Hematopoietic multipotent progenitor cell treated with erythropoietin and hydrocortisone succinate and interleukin-3 and kit ligand, for 8 days (in vitro differentiated cells): ENCODE measurements around the gene TSPAN7.

Experiments used
- DNase-seq: peaks from one replicate; pipeline ENCODE4 v3.0.0-alpha.2; 2015

Gene TSPAN7

DNA sequence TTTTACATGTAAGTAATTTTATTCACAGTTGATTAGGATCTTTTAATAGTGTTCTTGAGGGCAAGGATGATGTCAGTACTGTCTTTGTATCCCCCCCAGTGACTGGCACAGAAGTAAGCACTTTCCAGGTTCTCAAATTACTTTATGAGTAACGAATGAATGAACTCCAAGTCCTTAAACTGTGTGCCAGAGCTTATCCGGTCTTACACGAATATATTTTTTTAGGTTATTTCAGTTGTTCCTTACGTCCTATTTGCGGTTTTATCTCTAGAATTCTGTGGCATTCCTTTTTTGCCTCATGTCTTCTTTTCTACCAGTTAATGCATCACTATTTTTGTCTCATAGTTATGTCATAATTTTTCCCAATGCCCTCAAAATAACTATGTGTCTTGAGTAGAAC, 133.1 kb downstream of the TSPAN7 start:
- no peak for DNase-seq

DNA sequence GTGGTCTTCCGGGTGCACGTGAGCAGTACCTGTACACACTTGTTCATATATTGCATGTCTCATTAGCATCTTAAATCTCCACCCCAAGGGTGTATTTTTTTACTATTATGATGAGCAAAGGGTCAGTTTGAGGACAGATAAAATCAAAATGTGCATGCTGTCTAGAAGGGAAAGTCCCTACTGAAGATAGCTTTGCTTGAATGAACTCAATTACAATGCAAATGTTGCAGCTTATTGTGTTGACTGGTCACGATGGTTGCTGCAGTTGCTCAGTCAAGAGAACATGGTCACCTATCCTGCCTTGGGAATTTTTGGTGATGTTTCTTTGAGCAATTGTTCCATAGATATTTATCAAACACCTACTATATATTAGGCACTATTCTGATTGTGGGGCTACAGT, 136.1 kb downstream of the TSPAN7 start:
- DNase-seq, result no peak

DNA sequence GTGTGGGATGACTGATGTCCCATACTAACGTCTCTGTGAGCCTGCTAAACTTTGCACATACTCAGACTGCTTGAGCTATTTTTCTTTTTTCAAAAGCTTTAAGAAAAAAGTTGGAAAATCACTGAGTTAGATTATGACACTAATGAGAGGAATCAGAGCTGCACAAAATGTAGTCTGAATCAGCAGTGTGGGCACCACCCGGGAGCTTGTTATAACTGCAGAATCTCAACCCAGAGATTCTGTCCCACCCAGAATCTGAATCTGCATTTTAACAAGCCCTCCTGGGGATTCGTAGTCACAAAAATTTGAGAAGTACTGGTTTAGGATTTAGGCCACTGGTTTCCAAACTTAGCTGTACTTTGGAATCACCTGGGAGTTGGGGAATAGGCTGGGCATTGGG, 137.8 kb downstream of the TSPAN7 start:
- no peak for DNase-seq

DNA sequence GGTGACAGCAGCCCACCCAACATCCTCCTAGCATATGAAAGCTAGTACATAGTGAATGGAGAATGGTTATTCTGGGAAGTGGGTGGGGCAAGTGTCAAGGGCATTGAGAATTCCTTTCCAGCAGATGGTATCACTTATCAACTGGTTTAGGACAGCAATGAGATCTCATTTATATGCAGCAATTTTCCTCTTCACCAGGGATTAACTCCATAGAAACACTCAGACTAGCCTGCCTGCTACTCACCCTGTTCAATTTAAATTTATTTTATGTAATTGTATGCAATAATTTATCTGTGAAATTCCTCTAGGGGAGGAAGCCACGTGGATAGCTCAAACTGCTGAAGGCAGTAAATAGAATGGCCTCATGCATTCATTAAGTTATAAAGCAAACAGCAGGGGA, 138.4 kb downstream of the TSPAN7 start:
- no peak for DNase-seq

DNA sequence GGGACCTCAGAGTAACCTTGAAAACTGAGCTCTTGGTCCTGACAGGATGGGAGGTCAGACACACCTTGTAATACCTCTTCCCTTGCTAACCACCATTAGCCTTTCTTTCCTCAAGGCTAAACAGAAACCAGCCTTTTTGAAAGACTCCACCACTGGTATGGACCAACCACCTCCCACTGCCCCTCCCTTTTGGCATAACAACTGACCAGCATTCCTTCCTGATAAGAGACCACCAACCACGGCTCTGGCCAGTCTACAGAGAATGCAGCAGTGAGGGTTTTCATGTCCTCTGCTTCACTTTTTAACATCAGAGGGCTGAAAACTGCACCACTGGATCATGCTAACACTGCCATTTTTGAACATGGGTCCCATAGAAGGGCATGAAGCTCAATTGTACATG, 139.7 kb downstream of the TSPAN7 start:
- DNase-seq, result peak; percentile 3

DNA sequence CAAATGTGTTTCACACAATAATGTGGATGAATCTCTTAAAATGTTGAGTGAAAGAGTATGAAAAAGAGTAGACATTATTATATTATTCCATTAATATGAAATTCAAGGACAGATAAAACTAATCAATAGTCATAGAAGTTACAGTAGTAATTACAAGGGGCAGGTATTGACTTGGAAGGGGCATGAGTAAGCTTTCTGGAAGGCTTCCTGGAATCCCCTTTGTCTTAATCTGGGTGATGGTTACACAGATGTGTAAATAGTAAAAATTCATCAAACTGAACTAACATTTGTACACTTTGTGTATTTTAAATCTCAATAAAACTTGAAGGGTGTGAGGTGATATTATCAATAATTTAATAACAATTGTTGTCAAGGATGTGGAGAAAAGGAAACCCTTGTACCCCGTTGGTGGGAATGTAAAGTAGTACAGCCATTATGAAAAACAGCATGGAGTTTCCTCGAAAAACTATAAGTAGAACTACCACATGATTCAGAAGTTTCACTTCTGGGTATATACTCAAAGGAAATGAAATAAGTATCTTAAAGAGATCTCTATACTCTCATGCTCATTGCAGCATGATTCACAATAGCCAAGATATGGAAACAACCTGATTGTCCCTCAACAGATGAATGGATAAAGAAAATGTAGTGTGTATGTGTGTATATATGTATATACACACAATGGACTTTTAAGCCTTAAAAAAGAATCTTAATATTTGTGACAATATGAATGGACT, 143.0 kb downstream of the TSPAN7 start:
- no peak for DNase-seq

DNA sequence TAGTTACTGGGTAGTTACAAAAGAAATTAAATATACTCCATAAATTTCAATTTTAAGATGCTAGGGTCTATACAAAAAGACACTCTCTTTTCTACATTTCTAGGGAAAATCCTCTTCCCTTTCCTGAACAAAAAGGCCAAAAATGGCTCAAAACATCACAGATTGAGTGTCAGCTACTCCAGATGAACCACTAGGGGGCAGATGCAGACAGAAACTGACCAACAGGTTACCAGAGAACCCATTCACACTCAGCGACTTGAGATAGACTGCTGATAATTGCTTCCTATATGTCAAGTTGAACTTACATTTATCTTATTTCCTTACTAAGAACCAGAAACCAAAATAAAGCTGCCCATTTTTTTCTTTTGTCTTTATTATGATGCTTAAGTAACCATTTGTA, 156.5 kb downstream of the TSPAN7 start:
- DNase-seq, result peak; percentile 58

DNA sequence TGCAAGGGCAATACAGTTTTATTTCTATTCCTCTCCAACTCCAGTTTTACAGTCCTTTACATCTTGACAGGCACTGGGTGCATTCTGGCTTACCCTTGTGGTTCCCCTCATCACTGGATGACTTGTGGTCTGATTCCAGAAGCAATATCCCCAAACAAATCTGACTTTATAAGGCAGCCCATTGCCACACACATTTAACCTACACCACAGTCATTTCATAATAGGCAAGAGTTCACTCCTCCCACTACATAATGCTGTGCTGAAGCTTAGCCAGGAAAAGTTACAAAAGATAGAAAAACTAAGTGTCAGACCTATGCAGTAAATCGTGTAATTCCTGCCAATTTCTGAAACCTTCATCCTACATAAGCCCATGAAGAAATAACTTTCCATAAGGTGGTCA, 157.0 kb downstream of the TSPAN7 start:
- DNase-seq, result no peak

DNA sequence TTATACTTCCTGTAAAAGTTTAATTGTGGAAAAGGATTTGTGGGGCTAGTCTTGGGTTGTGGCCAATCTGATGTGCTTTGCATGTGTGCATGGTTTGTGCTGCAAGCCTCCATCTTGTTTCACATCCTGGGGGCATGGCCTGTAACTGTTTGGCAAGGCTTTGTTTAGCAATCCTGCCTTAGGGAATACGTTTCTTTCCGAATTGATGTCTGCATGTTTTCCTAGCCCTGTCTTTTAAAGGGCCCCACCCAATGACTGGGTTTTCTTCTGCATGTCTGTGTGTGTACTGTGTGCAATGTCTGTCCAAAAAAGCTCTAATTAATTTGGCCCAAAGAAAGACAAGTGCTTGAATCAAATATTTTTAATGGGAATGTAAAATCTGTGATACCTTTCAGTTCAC, 165.3 kb downstream of the TSPAN7 start:
- no peak for DNase-seq

DNA sequence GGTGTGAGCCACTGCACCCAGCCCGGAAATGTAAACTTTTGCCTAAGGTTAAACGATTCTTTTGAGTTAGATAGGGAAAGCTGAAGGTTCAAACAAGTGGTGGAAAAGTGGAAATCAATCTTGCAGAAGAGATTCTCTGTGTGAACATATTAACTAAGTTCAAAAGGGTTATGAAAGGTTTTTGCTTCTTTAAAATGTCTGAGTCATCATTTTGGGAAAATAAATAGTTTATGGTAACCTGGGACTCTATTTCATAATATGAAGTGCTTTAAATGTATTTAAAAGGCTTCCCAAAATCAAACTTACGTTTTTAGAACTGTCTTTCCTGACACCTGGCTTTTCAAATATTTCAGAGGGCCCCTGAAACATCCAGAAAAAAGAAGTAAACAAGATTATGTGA, 166.3 kb downstream of the TSPAN7 start:
- DNase-seq, result no peak

DNA sequence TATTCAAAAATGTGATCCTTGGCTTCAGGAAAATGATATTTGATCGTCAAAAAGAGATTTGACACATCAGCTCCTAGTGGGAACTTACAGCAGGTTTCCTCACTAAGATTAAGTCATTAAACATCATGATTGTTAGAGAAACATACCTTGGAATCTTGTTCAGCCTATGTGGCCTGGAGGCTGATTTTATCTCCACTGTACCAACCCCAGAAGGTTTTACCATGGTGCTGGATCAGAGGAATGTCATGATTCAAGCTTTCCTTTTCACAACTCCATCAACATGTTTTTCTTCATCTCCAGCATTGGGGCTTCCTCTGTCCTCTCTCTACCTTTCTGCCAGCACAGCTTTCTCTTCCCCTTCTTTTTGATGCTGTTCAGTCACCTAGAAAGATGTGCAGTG, 171.5 kb downstream of the TSPAN7 start:
- no peak for DNase-seq
